Activated CD4-positive, alpha-beta T cell treated with anti-CD3 and anti-CD28 coated beads, Interleukin-2, amount 50 U/mL, for 48 hours (primary cell): ENCODE results near the gene PXT1.
"Not testable (repeated sequence)": the region's sequence is repeated elsewhere in the genome, so short reads cannot be mapped to it uniquely, and the experiment has no call there.

Experiments
- DNase-seq, 2 experiments: peaks; one replicate each; pipeline ENCODE4 v3.0.0-alpha.2; 2020

PXT1 gene

GRCh38 chr6:36442671-36443470, at the start of gene PXT1, which contains the start of gene KCTD20:
Gene PXT1, minus strand, starts transcription at chr6:36442854. Its CDS starts 16,772 bp downstream, at chr6:36426082.
Gene KCTD20, plus strand, starts transcription at chr6:36443000. Its CDS starts 27,098 bp downstream, at chr6:36470098.
- peak; percentile 87 to 89 for DNase-seq

GRCh38 chr6:36492092-36492491, 49.4 kb upstream of the PXT1 start:
- no peak for DNase-seq

- no peak for DNase-seq
These were observed 48.8 kb upstream of the PXT1 start for GRCh38 chr6:36491378-36491965.

GRCh38 chr6:36489426-36489825, 46.8 kb upstream of the PXT1 start:
- DNase-seq: no peak

- DNase-seq: no peak
These were observed 45.6 kb upstream of the PXT1 start for GRCh38 chr6:36488221-36488620.

- no peak for DNase-seq
These were observed 45.0 kb upstream of the PXT1 start for GRCh38 chr6:36487698-36488097.

- DNase-seq: no peak
These were observed 42.1 kb upstream of the PXT1 start for GRCh38 chr6:36484736-36485135.

GRCh38 chr6:36483326-36483725, 40.7 kb upstream of the PXT1 start:
- not testable (repeated sequence) for DNase-seq

- DNase-seq: no peak
These were observed 36.6 kb upstream of the PXT1 start for GRCh38 chr6:36479256-36479655.

- DNase-seq: no peak
These were observed 35.4 kb upstream of the PXT1 start for GRCh38 chr6:36478051-36478526.

- DNase-seq: no peak
These were observed 27.3 kb upstream of the PXT1 start for GRCh38 chr6:36469946-36470345.

GRCh38 chr6:36469148-36469661, 26.6 kb upstream of the PXT1 start:
- no peak for DNase-seq

- DNase-seq: no peak
These were observed 25.0 kb upstream of the PXT1 start for GRCh38 chr6:36467625-36468024.

- no peak for DNase-seq
These were observed 21.6 kb upstream of the PXT1 start for GRCh38 chr6:36464233-36464632.

- DNase-seq: no peak
These were observed 21.0 kb upstream of the PXT1 start for GRCh38 chr6:36463676-36464075.

- no peak for DNase-seq
These were observed 19.0 kb upstream of the PXT1 start for GRCh38 chr6:36461646-36462045.

GRCh38 chr6:36460916-36461315, 18.3 kb upstream of the PXT1 start:
- no peak for DNase-seq

GRCh38 chr6:36459501-36459900, 16.8 kb upstream of the PXT1 start:
- DNase-seq: no peak

GRCh38 chr6:36455486-36456027, 12.9 kb upstream of the PXT1 start:
- no peak for DNase-seq

GRCh38 chr6:36452897-36453296, 10.2 kb upstream of the PXT1 start:
- DNase-seq: not testable (repeated sequence)

GRCh38 chr6:36449173-36449572, 6.5 kb upstream of the PXT1 start:
- DNase-seq: not testable (repeated sequence)

- no peak for DNase-seq
These were observed 3.0 kb upstream of the PXT1 start for GRCh38 chr6:36445621-36446020.

- no peak for DNase-seq
These were observed 1.8 kb upstream of the PXT1 start for GRCh38 chr6:36444470-36444869.
